CD4-positive, CD25-positive, alpha-beta regulatory T cell (primary cell): ENCODE results near the gene DSCAM. TPM values are rescaled to one million over a fixed set of nuclear protein-coding genes. Genes with fewer than 3 reads are reported as not detected.

ENCODE experiments used
- ATAC-seq, 2 donors: fragments of 150-1000 bp; cut with Tn5 transposase; one replicate each; pipeline ENCODE4 v1.10.0; 2021; ENCODE audit warnings: low read depth in 2 of 2, moderate number of reproducible peaks in 2 of 2, moderate library complexity in 1 of 2
- DNase-seq, 3 donors: peaks; one replicate each; pipeline versions ENCODE4 v3.0.0 to v3.0.0-alpha.2; 2012 to 2022; ENCODE audit warnings: mixed read lengths in 1 of 3
- H3K27ac ChIP-seq: one replicate; pipeline ENCODE4 v1.7.0; 2013; ENCODE audit warnings: mild to moderate bottlenecking, low read length; ENCODE audit not compliant: insufficient read depth, poor library complexity, severe bottlenecking
- H3K27me3 ChIP-seq: one replicate; pipeline ENCODE4 v1.7.0; 2013; ENCODE audit warnings: low read length; ENCODE audit not compliant: control insufficient read depth, insufficient read depth
- H3K36me3 ChIP-seq: one replicate; pipeline ENCODE4 v1.7.0; 2013; ENCODE audit warnings: mild to moderate bottlenecking, low read length, moderate library complexity; ENCODE audit not compliant: control insufficient read depth, insufficient read depth
- H3K4me1 ChIP-seq: 2 replicates; pipeline ENCODE4 v1.7.0; 2013; ENCODE audit warnings: mild to moderate bottlenecking, low read length; ENCODE audit not compliant: insufficient read depth, control insufficient read depth, poor library complexity, severe bottlenecking
- H3K4me3 ChIP-seq: one replicate; pipeline ENCODE4 v1.7.0; 2013; ENCODE audit warnings: low read depth, mild to moderate bottlenecking, low read length, moderate library complexity
- H3K9me3 ChIP-seq, 2 experiments: 1 replicate in 1 of 2; 2 replicates in 1 of 2; pipeline ENCODE4 v1.7.0; 2013; ENCODE audit warnings: low read length in 2 of 2, mild to moderate bottlenecking in 1 of 2, moderate library complexity in 1 of 2; ENCODE audit not compliant: control insufficient read depth in 2 of 2
- H3K27ac Mint-ChIP-seq, 3 donors: one replicate each; pipeline ENCODE4 v1.8.0; 2020 to 2022; ENCODE audit warnings: mild to moderate bottlenecking in 3 of 3, mixed read lengths in 3 of 3, moderate library complexity in 2 of 3
- H3K27me3 Mint-ChIP-seq: one replicate; pipeline ENCODE4 v1.8.0; 2022; ENCODE audit warnings: mild to moderate bottlenecking, mixed read lengths
- H3K36me3 Mint-ChIP-seq: one replicate; pipeline ENCODE4 v1.8.0; 2020; ENCODE audit warnings: mixed read lengths
- H3K4me1 Mint-ChIP-seq, 4 donors: one replicate each; pipeline ENCODE4 v1.8.0; 2020 to 2022; ENCODE audit warnings: mixed read lengths in 4 of 4, mild to moderate bottlenecking in 1 of 4
- H3K4me3 Mint-ChIP-seq, 4 donors: one replicate each; pipeline ENCODE4 v1.8.0; 2020 to 2022; ENCODE audit warnings: mild to moderate bottlenecking in 4 of 4, mixed read lengths in 4 of 4, moderate library complexity in 3 of 4
- H3K9me3 Mint-ChIP-seq, 7 donors: one replicate each; pipeline ENCODE4 v1.8.0; 2020 to 2022; ENCODE audit warnings: mixed read lengths in 7 of 7, mild to moderate bottlenecking in 3 of 7, moderate library complexity in 2 of 7
- polyA plus RNA-seq, 4 donors: library from polyadenylated mRNA; unstranded; fragments of 300-500 nt; fragmentation: Illumina TruSeq; gene quantifications; one replicate each; pipeline ENCODE4 v1.2.3, GENCODE V29; 2021
- total RNA-seq: library from RNA; stranded (reverse); gene quantifications from one replicate; pipeline ENCODE4 v1.2.3, GENCODE V29; 2022

DSCAM gene
- total and polyA plus RNA-seq, 5 donors from 2014 or later, result not detected

GRCh38 chr21:40668555-40669275 is 178.2 kb downstream of the DSCAM start:
- no peak for DNase-seq

GRCh38 chr21:40667967-40668366 is 179.0 kb downstream of the DSCAM start:
- H3K36me3 ChIP-seq, result no peaks in the 10 kb centered on the region
- H3K4me3 Mint-ChIP-seq, result no peak overlapping the region
- H3K27me3 Mint-ChIP-seq, result no peaks in the 10 kb centered on the region
- no peaks in the 10 kb centered on the region for H3K36me3 Mint-ChIP-seq
- no peaks in the 10 kb centered on the region for H3K9me3 ChIP-seq
- H3K4me1 ChIP-seq, result no peaks in the 10 kb centered on the region
- H3K4me1 Mint-ChIP-seq, result no peaks in the 10 kb centered on the region
- ATAC-seq (no peak), DNase-seq (no peak)
- H3K27me3 ChIP-seq, result no peaks in the 10 kb centered on the region
- no peak overlapping the region for H3K4me3 ChIP-seq
- no peak overlapping the region for H3K27ac Mint-ChIP-seq
- peaks cover 0 to 5% (median 2%) of the 10 kb centered on the region in 7 donors for H3K9me3 Mint-ChIP-seq
- H3K27ac ChIP-seq, result no peak overlapping the region

More at GRCh38 chr21:40668555-40669275, 178.2 kb downstream of the DSCAM start:
- Histone ChIP-seq H3K4me1 (no peaks in the 10 kb centered on the region), H3K36me3 (no peaks in the 10 kb centered on the region), H3K27ac (no peak overlapping the region), H3K4me3 (no peak overlapping the region), H3K27me3 (no peaks in the 10 kb centered on the region), H3K9me3 (no peaks in the 10 kb centered on the region)
- H3K4me3 Mint-ChIP-seq, result no peak overlapping the region
- H3K27me3 Mint-ChIP-seq, result no peaks in the 10 kb centered on the region
- peaks cover 0 to 3% (median 0%) of the 10 kb centered on the region in 7 donors for H3K9me3 Mint-ChIP-seq
- H3K4me1 Mint-ChIP-seq, result no peaks in the 10 kb centered on the region
- ATAC-seq, result no peak
- H3K27ac Mint-ChIP-seq, result no peak overlapping the region
- H3K36me3 Mint-ChIP-seq, result no peaks in the 10 kb centered on the region

GRCh38 chr21:40662889-40663288 is 184.1 kb downstream of the DSCAM start:
- no peaks in the 10 kb centered on the region for H3K36me3 Mint-ChIP-seq
- H3K4me1 ChIP-seq, result no peaks in the 10 kb centered on the region
- H3K4me1 Mint-ChIP-seq, result no peaks in the 10 kb centered on the region
- H3K36me3 ChIP-seq, result no peaks in the 10 kb centered on the region
- DNase-seq (no peak), ATAC-seq (no peak)
- H3K4me3 Mint-ChIP-seq, result no peak overlapping the region
- no peaks in the 10 kb centered on the region for H3K27me3 ChIP-seq
- H3K9me3 ChIP-seq, result no peaks in the 10 kb centered on the region
- H3K27ac ChIP-seq, result no peak overlapping the region
- H3K9me3 Mint-ChIP-seq, result peaks cover 0 to 9% (median 2%) of the 10 kb centered on the region in 7 donors
- H3K4me3 ChIP-seq, result no peak overlapping the region
- H3K27me3 Mint-ChIP-seq, result no peaks in the 10 kb centered on the region
- H3K27ac Mint-ChIP-seq, result no peak overlapping the region

GRCh38 chr21:40660461-40660860 is 186.5 kb downstream of the DSCAM start:
- no peaks in the 10 kb centered on the region for H3K36me3 Mint-ChIP-seq
- no peak for DNase-seq
- no peak overlapping the region for H3K27ac Mint-ChIP-seq
- no peaks in the 10 kb centered on the region for H3K27me3 Mint-ChIP-seq
- no peak overlapping the region for H3K4me3 Mint-ChIP-seq
- no peaks in the 10 kb centered on the region for H3K4me1 ChIP-seq
- no peaks in the 10 kb centered on the region for H3K4me1 Mint-ChIP-seq
- no peaks in the 10 kb centered on the region for H3K36me3 ChIP-seq
- H3K27me3 ChIP-seq, result no peaks in the 10 kb centered on the region
- no peak for ATAC-seq
- H3K9me3 Mint-ChIP-seq, result peaks cover 0 to 9% (median 4%) of the 10 kb centered on the region in 7 donors
- H3K9me3 ChIP-seq, result no peaks in the 10 kb centered on the region
- no peak overlapping the region for H3K27ac ChIP-seq
- H3K4me3 ChIP-seq, result no peak overlapping the region

- no peaks in the 10 kb centered on the region for H3K36me3 ChIP-seq
- DNase-seq (no peak), ATAC-seq (no peak)
- H3K27ac ChIP-seq, result no peak overlapping the region
- Mint-ChIP-seq H3K4me3 (no peak overlapping the region), H3K4me1 (no peaks in the 10 kb centered on the region), H3K36me3 (no peaks in the 10 kb centered on the region), H3K27ac (no peak overlapping the region), H3K9me3 (peaks cover 0 to 9% (median 5%) of the 10 kb centered on the region in 7 donors), H3K27me3 (no peaks in the 10 kb centered on the region)
- H3K4me1 ChIP-seq, result no peaks in the 10 kb centered on the region
- H3K4me3 ChIP-seq, result no peak overlapping the region
- peaks cover 0 to under 1% of the 10 kb centered on the region in 2 experiments for H3K9me3 ChIP-seq
- no peaks in the 10 kb centered on the region for H3K27me3 ChIP-seq
Observed at GRCh38 chr21:40658311-40658710, 188.6 kb downstream of the DSCAM start.

GRCh38 chr21:40652436-40652835 is 194.5 kb downstream of the DSCAM start:
- Mint-ChIP-seq H3K36me3 (no peaks in the 10 kb centered on the region), H3K27me3 (no peaks in the 10 kb centered on the region), H3K4me3 (no peak overlapping the region), H3K9me3 (peaks cover 3 to 18% (median 6%) of the 10 kb centered on the region in 7 donors), H3K4me1 (no peaks in the 10 kb centered on the region), H3K27ac (no peak overlapping the region)
- no peak for ATAC-seq
- Histone ChIP-seq H3K36me3 (no peaks in the 10 kb centered on the region), H3K27ac (no peak overlapping the region), H3K4me3 (no peak overlapping the region), H3K27me3 (no peaks in the 10 kb centered on the region), H3K9me3 (peaks cover 0 to 18% of the 10 kb centered on the region in 2 experiments), H3K4me1 (no peaks in the 10 kb centered on the region)
- no peak for DNase-seq

GRCh38 chr21:40647706-40648105 is 199.3 kb downstream of the DSCAM start:
- H3K36me3 Mint-ChIP-seq, result no peaks in the 10 kb centered on the region
- H3K4me3 Mint-ChIP-seq, result no peak overlapping the region
- H3K27me3 ChIP-seq, result no peaks in the 10 kb centered on the region
- no peaks in the 10 kb centered on the region for H3K4me1 ChIP-seq
- H3K4me3 ChIP-seq, result no peak overlapping the region
- H3K9me3 Mint-ChIP-seq, result peaks cover 2 to 17% (median 10%) of the 10 kb centered on the region in 7 donors
- H3K27ac ChIP-seq, result no peak overlapping the region
- no peak for ATAC-seq
- H3K27me3 Mint-ChIP-seq, result no peaks in the 10 kb centered on the region
- H3K27ac Mint-ChIP-seq, result no peak overlapping the region
- no peaks in the 10 kb centered on the region for H3K4me1 Mint-ChIP-seq
- no peak for DNase-seq
- peaks cover 3 to 12% of the 10 kb centered on the region in 2 experiments for H3K9me3 ChIP-seq
- H3K36me3 ChIP-seq, result no peaks in the 10 kb centered on the region

- H3K36me3 ChIP-seq, result no peaks in the 10 kb centered on the region
- Mint-ChIP-seq H3K27ac (no peak overlapping the region), H3K36me3 (no peaks in the 10 kb centered on the region), H3K4me3 (no peak overlapping the region), H3K4me1 (no peaks in the 10 kb centered on the region), H3K9me3 (peaks cover 4 to 17% (median 7%) of the 10 kb centered on the region in 7 donors), H3K27me3 (no peaks in the 10 kb centered on the region)
- H3K27ac ChIP-seq, result no peak overlapping the region
- H3K9me3 ChIP-seq, result peaks cover 3 to 10% of the 10 kb centered on the region in 2 experiments
- H3K4me1 ChIP-seq, result no peaks in the 10 kb centered on the region
- H3K4me3 ChIP-seq, result no peak overlapping the region
- H3K27me3 ChIP-seq, result no peaks in the 10 kb centered on the region
- no peak for ATAC-seq
- no peak for DNase-seq
Observed at GRCh38 chr21:40646651-40647050, 200.3 kb downstream of the DSCAM start.
